Retinal pigment epithelial cell (primary cell): ENCODE data around the gene ASCL2.
"Not testable (repeated sequence)": the region's sequence is repeated elsewhere in the genome, so short reads cannot be mapped to it uniquely, and the experiment has no call there.

ENCODE experiments used
- DNase-seq: peaks from one replicate; pipeline ENCODE4 v3.0.0-alpha.2; 2010; ENCODE audit warnings: low read depth
- H3K4me3 ChIP-seq: 2 replicates; pipeline ENCODE4 v1.5.1; 2011; ENCODE audit warnings: mild to moderate bottlenecking, low read length, control low read depth, moderate library complexity
- TF ChIP-seq, protein P1 (sequence below): conservative IDR thresholded peaks from 2 replicates; pipeline ENCODE4 v1.5.1; 2011; ENCODE audit warnings: low read depth, low read length, control low read depth, inconsistent platforms

ASCL2 gene

GRCh38 chr11:2237457-2238238 lies 32.7 kb downstream of the ASCL2 start:
- DNase-seq = no peak
- no peak overlapping the region for H3K4me3 ChIP-seq
- TF ChIP-seq, protein P1, sequence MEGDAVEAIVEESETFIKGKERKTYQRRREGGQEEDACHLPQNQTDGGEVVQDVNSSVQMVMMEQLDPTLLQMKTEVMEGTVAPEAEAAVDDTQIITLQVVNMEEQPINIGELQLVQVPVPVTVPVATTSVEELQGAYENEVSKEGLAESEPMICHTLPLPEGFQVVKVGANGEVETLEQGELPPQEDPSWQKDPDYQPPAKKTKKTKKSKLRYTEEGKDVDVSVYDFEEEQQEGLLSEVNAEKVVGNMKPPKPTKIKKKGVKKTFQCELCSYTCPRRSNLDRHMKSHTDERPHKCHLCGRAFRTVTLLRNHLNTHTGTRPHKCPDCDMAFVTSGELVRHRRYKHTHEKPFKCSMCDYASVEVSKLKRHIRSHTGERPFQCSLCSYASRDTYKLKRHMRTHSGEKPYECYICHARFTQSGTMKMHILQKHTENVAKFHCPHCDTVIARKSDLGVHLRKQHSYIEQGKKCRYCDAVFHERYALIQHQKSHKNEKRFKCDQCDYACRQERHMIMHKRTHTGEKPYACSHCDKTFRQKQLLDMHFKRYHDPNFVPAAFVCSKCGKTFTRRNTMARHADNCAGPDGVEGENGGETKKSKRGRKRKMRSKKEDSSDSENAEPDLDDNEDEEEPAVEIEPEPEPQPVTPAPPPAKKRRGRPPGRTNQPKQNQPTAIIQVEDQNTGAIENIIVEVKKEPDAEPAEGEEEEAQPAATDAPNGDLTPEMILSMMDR = no peak

GRCh38 chr11:2236381-2237134 lies 33.8 kb downstream of the ASCL2 start:
- DNase-seq, H3K4me3 ChIP-seq: not testable (repeated sequence)

DNA sequence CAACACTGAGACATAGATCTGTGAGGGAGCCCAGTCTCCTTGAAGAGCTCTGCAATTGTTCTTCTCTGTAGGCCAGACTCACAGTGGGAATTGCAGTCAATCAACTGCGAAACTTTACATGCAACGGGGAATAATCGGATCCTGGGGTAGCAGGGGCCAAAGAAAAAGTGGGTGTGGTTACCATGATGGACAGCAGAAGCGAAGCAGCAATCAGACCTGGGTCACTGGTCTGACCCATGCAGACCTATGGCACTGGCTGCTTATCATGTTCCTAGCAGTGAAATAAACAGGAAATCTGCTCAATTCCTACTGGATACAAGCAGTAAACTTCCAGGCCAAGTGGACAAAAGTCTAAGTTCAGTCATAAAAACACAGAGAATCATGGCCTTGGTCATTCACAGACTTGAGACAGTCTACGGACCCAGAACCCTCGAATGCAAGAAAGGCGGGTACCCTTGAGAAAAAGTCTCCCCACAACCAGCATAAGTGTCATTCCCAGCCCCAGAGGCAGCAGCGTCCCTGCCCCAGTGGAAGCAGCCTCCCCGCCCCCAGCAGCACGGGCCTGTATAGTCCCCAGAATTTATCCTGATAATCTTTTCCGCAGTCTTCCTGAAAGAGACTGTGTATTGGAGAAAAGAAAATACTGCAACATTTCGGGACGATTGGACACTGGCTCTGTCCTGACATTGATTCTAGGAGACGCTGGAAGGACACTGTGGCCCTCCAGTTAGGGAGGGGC lies 34.6 kb downstream of the ASCL2 start:
- no peak for DNase-seq
- TF ChIP-seq, protein P1 = no peak
- H3K4me3 ChIP-seq = no peak overlapping the region

DNA sequence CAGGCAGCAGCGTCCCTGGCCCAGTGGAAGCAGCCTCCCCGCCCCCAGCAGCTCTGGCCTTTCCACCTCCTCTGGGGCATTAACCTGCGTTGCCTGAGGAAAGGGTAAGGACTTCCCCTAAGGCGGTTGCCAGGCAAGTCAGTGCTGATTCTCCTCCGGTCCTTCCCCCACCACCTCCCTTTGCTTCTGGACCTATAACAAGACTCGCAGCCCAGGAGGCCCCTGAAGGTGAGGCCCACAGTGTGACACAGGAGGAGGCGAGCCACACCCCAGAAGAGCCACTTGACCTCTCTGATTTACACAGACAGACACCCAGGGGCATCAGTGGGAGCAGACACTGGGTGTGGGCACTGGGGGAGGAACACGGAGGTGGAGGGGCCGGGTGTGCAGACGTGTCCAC lies 35.4 kb downstream of the ASCL2 start:
- DNase-seq = no peak
- TF ChIP-seq, protein P1 = no peak
- no peak overlapping the region for H3K4me3 ChIP-seq

- TF ChIP-seq, protein P1 = no peak
- H3K4me3 ChIP-seq = no peak overlapping the region
- DNase-seq = no peak
These were observed 36.5 kb downstream of the ASCL2 start for GRCh38 chr11:2233693-2234455.

DNA sequence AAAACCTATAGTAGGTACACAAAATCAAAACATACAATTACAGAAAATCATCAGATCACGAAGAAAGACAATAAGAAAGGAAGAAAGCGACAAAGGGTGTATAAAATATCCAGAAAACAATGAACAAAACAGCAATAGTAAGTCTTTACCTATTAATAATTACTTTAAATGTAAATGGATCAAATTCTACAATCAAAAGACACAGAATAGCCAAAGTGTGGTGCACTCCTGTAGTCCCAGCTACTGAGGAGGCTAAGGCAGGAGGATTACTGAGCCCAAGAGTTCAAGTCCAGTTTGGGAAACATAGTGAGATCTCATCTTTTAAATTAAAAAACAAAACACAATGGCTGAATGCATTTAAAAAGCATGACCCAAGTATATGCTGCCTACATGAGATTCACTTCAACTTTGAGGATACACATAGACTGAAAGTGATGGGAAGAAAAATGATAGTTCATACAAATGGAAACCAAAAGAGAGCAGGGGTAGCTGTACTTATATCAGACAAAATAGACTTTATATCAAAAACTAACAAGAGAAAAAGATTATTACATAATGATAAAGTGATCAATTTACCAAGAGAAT lies 40.6 kb downstream of the ASCL2 start:
- TF ChIP-seq, protein P1 = no peak
- H3K4me3 ChIP-seq = no peak overlapping the region
- DNase-seq = no peak
